PC-9 (cell line): ENCODE results near the gene HRH4. TPM values are rescaled to one million over a fixed set of nuclear protein-coding genes. Genes with fewer than 3 reads are reported as not detected.

Experiments
- BruUV-seq: library from RNA; stranded (reverse); fragments of 400-500 nt; replicated peaks from 2 replicates; lab custom pipeline; 2021; lab: Mats Ljungman, UMichigan
- CTCF ChIA-PET: fragments of 300-600 bp; sonication (Branson Sonifier 250); formaldehyde crosslinking; loops from one replicate; lab custom pipeline; 2022; ENCODE audit warnings: antibody characterized with exemption; lab: Charles Lee
- POLR2A ChIA-PET: fragments of 300-600 bp; sonication (Branson Sonifier 250); formaldehyde crosslinking; loops from one replicate; lab custom pipeline; 2022; ENCODE audit warnings: antibody characterized with exemption; ENCODE audit not compliant: unreplicated experiment; lab: Charles Lee
- DNase-seq, 2 experiments: peaks; one replicate each; pipeline versions ENCODE4 v3.0.0 to v3.0.0-alpha.2; 2015 to 2022; ENCODE audit warnings: mixed read lengths in 1 of 2
- H2AFZ ChIP-seq: fragments of 200-600 bp; sonication (generic); 2 replicates; pipeline ENCODE4 v1.8.1; 2017; ENCODE audit warnings: antibody characterized with exemption
- H3F3A ChIP-seq: fragments of 200-600 bp; sonication (generic); 2 replicates; pipeline ENCODE4 v1.8.1; 2017; ENCODE audit warnings: antibody characterized with exemption, mild to moderate bottlenecking, low read depth; ENCODE audit not compliant: insufficient read depth
- H3K27ac ChIP-seq: fragments of 200-600 bp; sonication (generic); 2 replicates; pipeline ENCODE4 v1.6.1; 2016; ENCODE audit warnings: mixed run types
- H3K27me3 ChIP-seq: fragments of 200-600 bp; sonication (generic); 2 replicates; pipeline ENCODE4 v1.6.1; 2016; ENCODE audit warnings: low read depth, mixed run types; ENCODE audit not compliant: insufficient read depth
- H3K36me3 ChIP-seq: fragments of 200-600 bp; sonication (generic); 2 replicates; pipeline ENCODE4 v1.6.1; 2016; ENCODE audit warnings: low read depth, mixed run types
- H3K4me1 ChIP-seq: fragments of 200-600 bp; sonication (generic); replicated peaks from 2 replicates; pipeline ENCODE4 v1.6.1; 2016; ENCODE audit warnings: mixed run types; ENCODE audit not compliant: insufficient read depth
- H3K4me2 ChIP-seq: fragments of 200-600 bp; sonication (generic); 2 replicates; pipeline ENCODE4 v1.6.1; 2017; ENCODE audit warnings: mixed run types
- H3K4me3 ChIP-seq: fragments of 200-600 bp; sonication (generic); 2 replicates; pipeline ENCODE4 v1.6.1; 2016; ENCODE audit warnings: mixed run types
- H3K79me2 ChIP-seq: fragments of 200-600 bp; sonication (generic); 2 replicates; pipeline ENCODE4 v1.6.1; 2017; ENCODE audit warnings: low read depth, mixed run types
- H3K9me2 ChIP-seq: fragments of 200-600 bp; sonication (generic); 2 replicates; pipeline ENCODE4 v1.8.1; 2017; ENCODE audit warnings: mild to moderate bottlenecking; ENCODE audit not compliant: insufficient read depth
- H3K9me3 ChIP-seq: fragments of 200-600 bp; sonication (generic); 2 replicates; pipeline ENCODE4 v1.8.1; 2016; ENCODE audit warnings: low read depth; ENCODE audit not compliant: insufficient read depth
- H4K20me1 ChIP-seq: fragments of 200-600 bp; sonication (generic); 2 replicates; pipeline ENCODE4 v1.8.1; 2017; ENCODE audit not compliant: insufficient read depth
- CTCF ChIP-seq: fragments of 200-600 bp; sonication (generic); conservative IDR thresholded peaks from 2 replicates; pipeline ENCODE4 v1.6.1; 2017; ENCODE audit warnings: mixed run types, antibody characterized with exemption, mild to moderate bottlenecking, moderate library complexity
- EZH2 ChIP-seq: fragments of 200-600 bp; sonication (generic); IDR thresholded peaks from 2 replicates; pipeline ENCODE4 v1.8.0; 2017; ENCODE audit warnings: antibody characterized with exemption, low read depth
- intact Hi-C: fragments of 100-400 bp; cut with micrococcal nuclease; formaldehyde crosslinking; loops from one replicate; pipeline ENCODE4 v1.10.0; 2022; ENCODE audit not compliant: unreplicated experiment
- total RNA-seq: library from RNA; stranded (reverse); gene quantifications from 2 replicates; pipeline ENCODE4 v1.2.3, GENCODE V29; 2021

HRH4 gene
- total RNA-seq, 1 experiment from 2014 or later: not detected

- no peaks in the 10 kb centered on the region for H3K27me3 ChIP-seq
- H3K4me1 ChIP-seq: no peaks in the 10 kb centered on the region
- no peak overlapping the region for H2AFZ ChIP-seq
- no peak for TF ChIP-seq CTCF
- no peak for TF ChIP-seq EZH2
- H4K20me1 ChIP-seq: no peaks in the 10 kb centered on the region
- no peak overlapping the region for H3K4me2 ChIP-seq
- no peak overlapping the region for H3K27ac ChIP-seq
- H3K4me3 ChIP-seq: no peak overlapping the region
- no peaks in the 10 kb centered on the region for H3K9me2 ChIP-seq
- no peaks in the 10 kb centered on the region for H3K79me2 ChIP-seq
- intact Hi-C loops: no loop called here
- ChIA-PET CTCF (no interaction called here), POLR2A (no interaction called here)
- no peaks in the 10 kb centered on the region for H3F3A ChIP-seq
- H3K9me3 ChIP-seq: no peaks in the 10 kb centered on the region
- no peak for DNase-seq
- H3K36me3 ChIP-seq: no peaks in the 10 kb centered on the region
- BruUV-seq: no TSS peak
These were observed 15.6 kb downstream of the HRH4 start for GRCh38 chr18:24475926-24476589.

DNA sequence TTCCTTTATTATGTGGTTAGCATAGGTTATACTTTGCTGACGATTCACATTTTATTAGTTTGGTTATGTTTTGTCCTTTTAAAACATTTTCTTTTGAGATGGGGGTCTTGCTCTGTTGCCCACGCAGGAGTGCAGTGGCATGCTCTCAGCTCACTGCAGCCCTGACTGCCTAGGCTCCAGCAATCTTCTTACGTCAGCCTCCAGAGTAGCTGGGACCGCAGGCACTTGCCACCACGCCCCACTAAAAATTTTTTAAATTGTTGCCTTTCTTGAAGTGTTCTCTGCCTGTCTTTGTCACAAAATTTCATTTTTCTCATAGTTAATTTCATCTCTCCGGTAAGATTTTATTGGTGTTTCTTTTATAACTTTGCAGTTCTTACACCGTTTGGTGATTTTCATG is 18.9 kb downstream of the HRH4 start:
- intact Hi-C loops: no loop called here
- H3K36me3 ChIP-seq: no peaks in the 10 kb centered on the region
- no peaks in the 10 kb centered on the region for H3K4me1 ChIP-seq
- H3K9me2 ChIP-seq: no peaks in the 10 kb centered on the region
- no peak overlapping the region for H2AFZ ChIP-seq
- no peaks in the 10 kb centered on the region for H3F3A ChIP-seq
- no peak overlapping the region for H3K27ac ChIP-seq
- H3K27me3 ChIP-seq: no peaks in the 10 kb centered on the region
- no peak for DNase-seq
- no peaks in the 10 kb centered on the region for H3K9me3 ChIP-seq
- no peaks in the 10 kb centered on the region for H4K20me1 ChIP-seq
- no TSS peak for BruUV-seq
- TF ChIP-seq CTCF (no peak), EZH2 (no peak)
- H3K4me2 ChIP-seq: no peak overlapping the region
- H3K4me3 ChIP-seq: no peak overlapping the region
- ChIA-PET CTCF (no interaction called here), POLR2A (no interaction called here)
- no peaks in the 10 kb centered on the region for H3K79me2 ChIP-seq

- POLR2A ChIA-PET: no interaction called here
- no peak for TF ChIP-seq CTCF
- no peak for TF ChIP-seq EZH2
These were observed 22.4 kb downstream of the HRH4 start for GRCh38 chr18:24482821-24483220.

More at GRCh38 chr18:24482821-24483220, 22.4 kb downstream of the HRH4 start:
- CTCF ChIA-PET: no interaction called here
- Histone ChIP-seq H3K27ac (no peak overlapping the region), H3K4me3 (no peak overlapping the region), H3K9me2 (no peaks in the 10 kb centered on the region), H3F3A (no peaks in the 10 kb centered on the region), H4K20me1 (no peaks in the 10 kb centered on the region), H2AFZ (no peak overlapping the region), H3K36me3 (no peaks in the 10 kb centered on the region), H3K79me2 (no peaks in the 10 kb centered on the region), H3K27me3 (no peaks in the 10 kb centered on the region), H3K4me1 (no peaks in the 10 kb centered on the region), H3K9me3 (no peaks in the 10 kb centered on the region), H3K4me2 (no peak overlapping the region)
- BruUV-seq: no TSS peak
- no peak for DNase-seq
- intact Hi-C loops: loop anchor here (10.0 kb wide), 1 partner anchor 308 kb away; no protein-coding TSS in a partner anchor
